Upper lobe of left lung (tissue), 4 donors: Measurements from ENCODE around the gene PEX7.

Experiments used
- EP300 ChIP-seq, 4 donors: sonication (generic); formaldehyde crosslinking; IDR thresholded peaks; one replicate each; pipeline ENCODE4 v1.5.1; 2017; ENCODE audit warnings: antibody characterized with exemption in 4 of 4, control low read depth in 2 of 4
- POLR2A ChIP-seq, 4 donors: fragments of 450-650 bp; IDR thresholded peaks; one replicate each; pipeline ENCODE4 v1.5.1; 2016 to 2017; ENCODE audit warnings: antibody characterized with exemption in 4 of 4, mild to moderate bottlenecking in 2 of 4
- TF ChIP-seq, protein P1 (sequence below), 6 experiments: fragments of 450-650 bp in 4 of 6; fragments of 200-600 bp in 2 of 6; sonication (generic) in 2 of 6; IDR thresholded peaks; one replicate each; pipeline ENCODE4 v1.5.1; 2016 to 2019; ENCODE audit warnings: antibody characterized with exemption in 6 of 6

DNA sequence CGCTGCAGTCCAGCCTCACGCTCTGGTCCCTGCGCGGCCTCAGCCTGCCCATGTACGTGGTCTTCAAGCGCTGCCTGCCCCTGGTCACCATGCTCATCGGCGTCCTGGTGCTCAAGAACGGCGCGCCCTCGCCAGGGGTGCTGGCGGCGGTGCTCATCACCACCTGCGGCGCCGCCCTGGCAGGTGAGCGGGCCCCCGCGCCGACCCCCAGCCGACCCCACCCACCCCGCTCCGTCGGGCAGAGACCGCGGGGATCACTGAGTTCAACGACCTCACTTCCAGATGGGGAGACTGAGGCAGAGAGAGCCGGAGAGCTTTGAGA is 100.3 kb downstream of the PEX7 start:
- TF ChIP-seq, protein P1, sequence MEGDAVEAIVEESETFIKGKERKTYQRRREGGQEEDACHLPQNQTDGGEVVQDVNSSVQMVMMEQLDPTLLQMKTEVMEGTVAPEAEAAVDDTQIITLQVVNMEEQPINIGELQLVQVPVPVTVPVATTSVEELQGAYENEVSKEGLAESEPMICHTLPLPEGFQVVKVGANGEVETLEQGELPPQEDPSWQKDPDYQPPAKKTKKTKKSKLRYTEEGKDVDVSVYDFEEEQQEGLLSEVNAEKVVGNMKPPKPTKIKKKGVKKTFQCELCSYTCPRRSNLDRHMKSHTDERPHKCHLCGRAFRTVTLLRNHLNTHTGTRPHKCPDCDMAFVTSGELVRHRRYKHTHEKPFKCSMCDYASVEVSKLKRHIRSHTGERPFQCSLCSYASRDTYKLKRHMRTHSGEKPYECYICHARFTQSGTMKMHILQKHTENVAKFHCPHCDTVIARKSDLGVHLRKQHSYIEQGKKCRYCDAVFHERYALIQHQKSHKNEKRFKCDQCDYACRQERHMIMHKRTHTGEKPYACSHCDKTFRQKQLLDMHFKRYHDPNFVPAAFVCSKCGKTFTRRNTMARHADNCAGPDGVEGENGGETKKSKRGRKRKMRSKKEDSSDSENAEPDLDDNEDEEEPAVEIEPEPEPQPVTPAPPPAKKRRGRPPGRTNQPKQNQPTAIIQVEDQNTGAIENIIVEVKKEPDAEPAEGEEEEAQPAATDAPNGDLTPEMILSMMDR (IDR thresholded peaks at IDR 0.05): no peak
- TF ChIP-seq POLR2A (IDR thresholded peaks at IDR 0.05) (no peak), EP300 (IDR thresholded peaks at IDR 0.05) (no peak)
